ENCODE results near the gene TRAPPC2.

GRCh38 chrX:13669246-13669737 is 65.1 kb downstream of the TRAPPC2 start:
- TF ChIP-seq CTCF (conservative IDR thresholded peaks at IDR 0.05) (no peak), EZH2 (IDR thresholded peaks at IDR 0.05; ENCODE audit: low read depth) (no peak)

Measured in PC-9 (cell line).